ENCODE results near the gene TP53I11.

Gene TP53I11

GRCh38 chr11:44964526-44965209, 14.0 kb upstream of the TP53I11 start:
- no peak overlapping the region for H4K5ac ChIP-seq (ENCODE audit: low read length)
- no peaks in the 10 kb centered on the region for H3K27me3 ChIP-seq (ENCODE audit: insufficient read depth, low read length, poor library complexity)
- H3K79me2 ChIP-seq (ENCODE audit: control insufficient read depth, insufficient read depth, low read length) = no peaks in the 10 kb centered on the region
- peak overlapping the region; percentile 2 for H3K27ac ChIP-seq (ENCODE audit: low read depth, low read length)
- H3K18ac ChIP-seq (ENCODE audit: low read length) = no peak overlapping the region
- H3K4me2 ChIP-seq (ENCODE audit: low read length) = no peak overlapping the region
- no peaks in the 10 kb centered on the region for H3K36me3 ChIP-seq (ENCODE audit: control insufficient read depth, insufficient read depth, low read length)
- no peak overlapping the region for H3K23ac ChIP-seq (ENCODE audit: low read length)
- no peak overlapping the region for H3K9ac ChIP-seq (ENCODE audit: low read length)
- peaks cover 5% of the 10 kb centered on the region for H3K4me1 ChIP-seq (ENCODE audit: control insufficient read depth, low read depth, low read length)
- no peak overlapping the region for H2BK5ac ChIP-seq (ENCODE audit: low read length)
- H4K8ac ChIP-seq (ENCODE audit: low read depth, low read length) = no peak overlapping the region
- H2AK5ac ChIP-seq (ENCODE audit: low read length) = no peak overlapping the region
- H2BK120ac ChIP-seq (ENCODE audit: low read depth, low read length) = no peak overlapping the region
- no peak overlapping the region for H2BK15ac ChIP-seq (replicated peaks; ENCODE audit: low read depth)
- no peak overlapping the region for H3K4ac ChIP-seq (ENCODE audit: low read depth, low read length)
- DNase-seq = no peak
- no peaks in the 10 kb centered on the region for H3K79me1 ChIP-seq (ENCODE audit: low read length)
- WGBS (ENCODE audit: extremely low coverage, insufficient coverage, low lambda C conversion rate) = no CpG with 5 or more reads among the region's 9 CpGs
- no peak overlapping the region for H3K4me3 ChIP-seq (ENCODE audit: low read length)
- no peak overlapping the region for H3K56ac ChIP-seq (ENCODE audit: low read length)

- Histone ChIP-seq H3K4me1 (ENCODE audit: control insufficient read depth, low read depth, low read length) (peaks cover 5% of the 10 kb centered on the region), H4K8ac (ENCODE audit: low read depth, low read length) (no peak overlapping the region), H3K79me1 (ENCODE audit: low read length) (no peaks in the 10 kb centered on the region), H3K27ac (ENCODE audit: low read depth, low read length) (no peak overlapping the region), H2AK5ac (ENCODE audit: low read length) (no peak overlapping the region), H3K18ac (ENCODE audit: low read length) (no peak overlapping the region), H3K27me3 (ENCODE audit: insufficient read depth, low read length, poor library complexity) (no peaks in the 10 kb centered on the region), H3K56ac (ENCODE audit: low read length) (no peak overlapping the region), H3K4me3 (ENCODE audit: low read length) (no peak overlapping the region), H3K9ac (ENCODE audit: low read length) (no peak overlapping the region), H2BK5ac (ENCODE audit: low read length) (no peak overlapping the region), H3K23ac (ENCODE audit: low read length) (no peak overlapping the region), H3K4ac (ENCODE audit: low read depth, low read length) (no peak overlapping the region), H2BK120ac (ENCODE audit: low read depth, low read length) (no peak overlapping the region), H3K79me2 (ENCODE audit: control insufficient read depth, insufficient read depth, low read length) (no peaks in the 10 kb centered on the region), H3K36me3 (ENCODE audit: control insufficient read depth, insufficient read depth, low read length) (no peaks in the 10 kb centered on the region), H4K5ac (ENCODE audit: low read length) (no peak overlapping the region), H2BK15ac (replicated peaks; ENCODE audit: low read depth) (no peak overlapping the region), H3K4me2 (ENCODE audit: low read length) (no peak overlapping the region)
- WGBS (ENCODE audit: extremely low coverage, insufficient coverage, low lambda C conversion rate) = no CpG with 5 or more reads among the region's 5 CpGs
- no peak for DNase-seq
Measured at GRCh38 chr11:44963948-44964347, 13.3 kb upstream of the TP53I11 start.

- Histone ChIP-seq H3K27ac (ENCODE audit: low read depth, low read length) (no peak overlapping the region), H2BK15ac (replicated peaks; ENCODE audit: low read depth) (no peak overlapping the region), H3K27me3 (ENCODE audit: insufficient read depth, low read length, poor library complexity) (no peaks in the 10 kb centered on the region), H3K36me3 (ENCODE audit: control insufficient read depth, insufficient read depth, low read length) (no peaks in the 10 kb centered on the region), H4K8ac (ENCODE audit: low read depth, low read length) (no peak overlapping the region), H3K4me3 (ENCODE audit: low read length) (no peak overlapping the region), H4K5ac (ENCODE audit: low read length) (no peak overlapping the region), H3K9ac (ENCODE audit: low read length) (no peak overlapping the region), H2AK5ac (ENCODE audit: low read length) (no peak overlapping the region), H3K56ac (ENCODE audit: low read length) (no peak overlapping the region), H3K4me1 (ENCODE audit: control insufficient read depth, low read depth, low read length) (peaks cover 5% of the 10 kb centered on the region), H3K18ac (ENCODE audit: low read length) (no peak overlapping the region), H3K23ac (ENCODE audit: low read length) (no peak overlapping the region), H2BK120ac (ENCODE audit: low read depth, low read length) (no peak overlapping the region), H3K79me1 (ENCODE audit: low read length) (no peaks in the 10 kb centered on the region), H2BK5ac (ENCODE audit: low read length) (no peak overlapping the region), H3K79me2 (ENCODE audit: control insufficient read depth, insufficient read depth, low read length) (no peaks in the 10 kb centered on the region), H3K4ac (ENCODE audit: low read depth, low read length) (no peak overlapping the region), H3K4me2 (ENCODE audit: low read length) (no peak overlapping the region)
- DNase-seq = no peak
- WGBS (ENCODE audit: extremely low coverage, insufficient coverage, low lambda C conversion rate) = no CpG with 5 or more reads among the region's 7 CpGs
Measured at GRCh38 chr11:44963136-44963535, 12.5 kb upstream of the TP53I11 start.

GRCh38 chr11:44962464-44962863, 11.8 kb upstream of the TP53I11 start:
- H3K4me1 ChIP-seq (ENCODE audit: control insufficient read depth, low read depth, low read length) = peaks cover 5% of the 10 kb centered on the region
- no peak overlapping the region for H3K4ac ChIP-seq (ENCODE audit: low read depth, low read length)
- no peaks in the 10 kb centered on the region for H3K79me2 ChIP-seq (ENCODE audit: control insufficient read depth, insufficient read depth, low read length)
- no peaks in the 10 kb centered on the region for H3K27me3 ChIP-seq (ENCODE audit: insufficient read depth, low read length, poor library complexity)
- H2AK5ac ChIP-seq (ENCODE audit: low read length) = no peak overlapping the region
- no peak overlapping the region for H3K27ac ChIP-seq (ENCODE audit: low read depth, low read length)
- no peak overlapping the region for H3K4me2 ChIP-seq (ENCODE audit: low read length)
- no peak overlapping the region for H2BK15ac ChIP-seq (replicated peaks; ENCODE audit: low read depth)
- no peak overlapping the region for H4K5ac ChIP-seq (ENCODE audit: low read length)
- no peaks in the 10 kb centered on the region for H3K36me3 ChIP-seq (ENCODE audit: control insufficient read depth, insufficient read depth, low read length)
- H3K4me3 ChIP-seq (ENCODE audit: low read length) = no peak overlapping the region
- no peak overlapping the region for H3K23ac ChIP-seq (ENCODE audit: low read length)
- no peaks in the 10 kb centered on the region for H3K79me1 ChIP-seq (ENCODE audit: low read length)
- DNase-seq = no peak
- no peak overlapping the region for H3K9ac ChIP-seq (ENCODE audit: low read length)
- H2BK120ac ChIP-seq (ENCODE audit: low read depth, low read length) = no peak overlapping the region
- H2BK5ac ChIP-seq (ENCODE audit: low read length) = no peak overlapping the region
- no peak overlapping the region for H3K18ac ChIP-seq (ENCODE audit: low read length)
- no peak overlapping the region for H4K8ac ChIP-seq (ENCODE audit: low read depth, low read length)
- H3K56ac ChIP-seq (ENCODE audit: low read length) = no peak overlapping the region
- WGBS (ENCODE audit: extremely low coverage, insufficient coverage, low lambda C conversion rate) = no CpG with 5 or more reads among the region's 3 CpGs

- no peaks in the 10 kb centered on the region for H3K36me3 ChIP-seq (ENCODE audit: control insufficient read depth, insufficient read depth, low read length)
- no peaks in the 10 kb centered on the region for H3K27me3 ChIP-seq (ENCODE audit: insufficient read depth, low read length, poor library complexity)
- H3K79me1 ChIP-seq (ENCODE audit: low read length) = no peaks in the 10 kb centered on the region
- H3K23ac ChIP-seq (ENCODE audit: low read length) = no peak overlapping the region
- H3K4me2 ChIP-seq (ENCODE audit: low read length) = no peak overlapping the region
- no CpG with 5 or more reads among the region's 7 CpGs for WGBS (ENCODE audit: extremely low coverage, insufficient coverage, low lambda C conversion rate)
- no peak overlapping the region for H2BK5ac ChIP-seq (ENCODE audit: low read length)
- H3K4me1 ChIP-seq (ENCODE audit: control insufficient read depth, low read depth, low read length) = peaks cover 13% of the 10 kb centered on the region
- H2BK120ac ChIP-seq (ENCODE audit: low read depth, low read length) = no peak overlapping the region
- H4K8ac ChIP-seq (ENCODE audit: low read depth, low read length) = no peak overlapping the region
- no peak overlapping the region for H3K27ac ChIP-seq (ENCODE audit: low read depth, low read length)
- no peaks in the 10 kb centered on the region for H3K79me2 ChIP-seq (ENCODE audit: control insufficient read depth, insufficient read depth, low read length)
- H3K18ac ChIP-seq (ENCODE audit: low read length) = no peak overlapping the region
- H2AK5ac ChIP-seq (ENCODE audit: low read length) = peak overlapping the region; percentile 72
- no peak overlapping the region for H3K4me3 ChIP-seq (ENCODE audit: low read length)
- peak overlapping the region; percentile 43 for H3K56ac ChIP-seq (ENCODE audit: low read length)
- no peak overlapping the region for H2BK15ac ChIP-seq (replicated peaks; ENCODE audit: low read depth)
- H3K4ac ChIP-seq (ENCODE audit: low read depth, low read length) = no peak overlapping the region
- no peak overlapping the region for H4K5ac ChIP-seq (ENCODE audit: low read length)
- no peak overlapping the region for H3K9ac ChIP-seq (ENCODE audit: low read length)
- DNase-seq = no peak
Measured at GRCh38 chr11:44960200-44960845, 9.6 kb upstream of the TP53I11 start.
